ENCODE results near the gene ADCY10. TPM values are rescaled to one million over a fixed set of nuclear protein-coding genes. Genes with fewer than 3 reads are reported as not detected.

ADCY10 gene
- total RNA-seq, 4 donors from 2014 or later = not detected

GRCh38 chr1:167824163-167824794 is 89.7 kb downstream of the ADCY10 start:
- intact Hi-C loops (cut with DNase I) = no loop called here
- no peaks in the 10 kb centered on the region for H3K27me3 ChIP-seq
- no peak overlapping the region for H3K4me3 ChIP-seq
- H3K4me1 ChIP-seq = peaks cover 10 to 15% (median 10%) of the 10 kb centered on the region in 3 donors
- 48 to 53% methylated on average over 7 to 9 of the region's 9 CpGs for WGBS, 2 donors
- no peaks in the 10 kb centered on the region for H3K36me3 ChIP-seq
- H3K9me3 ChIP-seq = no peaks in the 10 kb centered on the region
- TF ChIP-seq, protein P1, sequence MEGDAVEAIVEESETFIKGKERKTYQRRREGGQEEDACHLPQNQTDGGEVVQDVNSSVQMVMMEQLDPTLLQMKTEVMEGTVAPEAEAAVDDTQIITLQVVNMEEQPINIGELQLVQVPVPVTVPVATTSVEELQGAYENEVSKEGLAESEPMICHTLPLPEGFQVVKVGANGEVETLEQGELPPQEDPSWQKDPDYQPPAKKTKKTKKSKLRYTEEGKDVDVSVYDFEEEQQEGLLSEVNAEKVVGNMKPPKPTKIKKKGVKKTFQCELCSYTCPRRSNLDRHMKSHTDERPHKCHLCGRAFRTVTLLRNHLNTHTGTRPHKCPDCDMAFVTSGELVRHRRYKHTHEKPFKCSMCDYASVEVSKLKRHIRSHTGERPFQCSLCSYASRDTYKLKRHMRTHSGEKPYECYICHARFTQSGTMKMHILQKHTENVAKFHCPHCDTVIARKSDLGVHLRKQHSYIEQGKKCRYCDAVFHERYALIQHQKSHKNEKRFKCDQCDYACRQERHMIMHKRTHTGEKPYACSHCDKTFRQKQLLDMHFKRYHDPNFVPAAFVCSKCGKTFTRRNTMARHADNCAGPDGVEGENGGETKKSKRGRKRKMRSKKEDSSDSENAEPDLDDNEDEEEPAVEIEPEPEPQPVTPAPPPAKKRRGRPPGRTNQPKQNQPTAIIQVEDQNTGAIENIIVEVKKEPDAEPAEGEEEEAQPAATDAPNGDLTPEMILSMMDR (IDR thresholded peaks at IDR 0.05) = no peak
- TF ChIP-seq POLR2A (IDR thresholded peaks at IDR 0.05) = no peak
- no peak for DNase-seq
- no peak overlapping the region for H3K27ac ChIP-seq

GRCh38 chr1:167821969-167822685 is 91.8 kb downstream of the ADCY10 start:
- Histone ChIP-seq H3K27ac (no peak overlapping the region), H3K36me3 (no peaks in the 10 kb centered on the region), H3K4me3 (no peak overlapping the region), H3K27me3 (no peaks in the 10 kb centered on the region), H3K9me3 (no peaks in the 10 kb centered on the region), H3K4me1 (peaks cover 10 to 15% (median 10%) of the 10 kb centered on the region in 3 donors)
- DNase-seq = no peak
- WGBS, 2 donors = 75 to 87% methylated on average over 3 to 4 of the region's 4 CpGs
- intact Hi-C loops (cut with DNase I) = no loop called here
- no peak for TF ChIP-seq POLR2A (IDR thresholded peaks at IDR 0.05)
- TF ChIP-seq, protein P1 (IDR thresholded peaks at IDR 0.05) = no peak

DNA sequence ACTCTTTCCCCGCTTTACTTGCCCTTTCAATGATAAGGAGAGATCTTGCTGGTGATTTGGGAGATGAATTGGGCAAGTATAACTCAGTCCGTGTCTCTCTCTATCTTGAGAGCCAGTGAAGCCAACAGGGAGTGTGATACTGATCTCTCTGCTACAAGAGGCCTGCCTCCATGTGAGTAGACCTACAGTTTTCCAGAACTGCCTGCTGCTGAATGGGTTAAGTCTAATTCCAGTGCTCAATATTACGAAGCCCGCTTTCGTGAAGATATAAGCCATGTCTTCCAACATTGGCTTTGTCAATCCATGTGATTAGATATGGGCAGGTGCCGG is 92.6 kb downstream of the ADCY10 start:
- Histone ChIP-seq H3K4me1 (peaks cover 10 to 15% (median 10%) of the 10 kb centered on the region in 3 donors), H3K4me3 (no peak overlapping the region), H3K36me3 (no peaks in the 10 kb centered on the region), H3K27ac (peak overlapping the region in 3 of 4 donors; percentile 82 to 86 (median 85)), H3K9me3 (no peaks in the 10 kb centered on the region), H3K27me3 (no peaks in the 10 kb centered on the region)
- intact Hi-C loops (cut with DNase I) = no loop called here
- no peak for DNase-seq
- TF ChIP-seq, protein P1 (IDR thresholded peaks at IDR 0.05) = no peak
- TF ChIP-seq POLR2A (IDR thresholded peaks at IDR 0.05) = no peak
- WGBS, 2 donors = 94 to 97% methylated on average over 6 of the region's 6 CpGs

DNA sequence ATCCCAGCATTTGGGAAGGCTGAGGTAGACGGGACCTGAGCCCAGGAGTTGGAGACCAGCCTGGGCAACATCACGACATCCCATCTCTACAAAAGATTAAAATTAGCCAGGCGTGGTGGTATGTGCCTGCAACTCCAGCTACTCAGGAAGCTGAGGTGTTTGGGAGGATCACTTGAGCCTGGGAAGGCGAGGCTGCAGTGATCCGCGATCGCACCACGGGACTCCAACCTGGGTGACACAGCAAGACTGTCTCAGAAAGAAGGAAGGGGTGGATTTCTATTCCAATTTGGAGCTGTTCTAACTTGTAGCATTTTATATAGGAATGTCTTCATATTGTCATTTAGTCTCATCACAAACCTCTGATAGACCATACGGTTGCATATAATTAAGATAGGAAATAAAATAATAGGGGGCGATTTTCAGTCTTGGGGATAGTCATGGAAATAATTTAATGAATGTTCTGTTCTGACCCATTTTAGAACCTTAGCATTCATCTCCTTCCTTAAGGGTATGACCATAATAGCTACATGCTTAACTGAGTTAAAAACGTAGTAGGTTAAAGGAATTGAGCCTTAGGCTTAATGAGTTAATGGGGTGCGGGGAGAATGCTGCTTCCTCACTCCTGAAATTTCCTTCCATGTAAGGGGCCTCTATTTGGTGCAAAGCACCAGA is 93.1 kb downstream of the ADCY10 start:
- peaks cover 10 to 15% (median 10%) of the 10 kb centered on the region in 3 donors for H3K4me1 ChIP-seq
- H3K27me3 ChIP-seq = no peaks in the 10 kb centered on the region
- H3K27ac ChIP-seq = peak overlapping the region; percentile 82 to 86 (median 85)
- intact Hi-C loops (cut with DNase I) = no loop called here
- H3K4me3 ChIP-seq = peak overlapping the region in 3 of 4 donors; percentile 46 to 63 (median 47)
- no peak for TF ChIP-seq POLR2A (IDR thresholded peaks at IDR 0.05)
- TF ChIP-seq, protein P1 (IDR thresholded peaks at IDR 0.05) = no peak
- DNase-seq = no peak
- H3K36me3 ChIP-seq = no peaks in the 10 kb centered on the region
- peaks cover 0 to 2% (median 0%) of the 10 kb centered on the region in 3 donors for H3K9me3 ChIP-seq
- 57 to 68% methylated on average over 12 of the region's 12 CpGs for whole genome bisulfite sequencing, 2 donors

All from esophagus squamous epithelium (tissue), 5 donors.